Measurements from ENCODE around the gene RPP25L. TPM values are rescaled to one million over a fixed set of nuclear protein-coding genes. Genes with fewer than 3 reads are reported as not detected.

RPP25L gene
- total RNA-seq, 2 donors from 2014 or later: 36.4 to 40.7 TPM

Other genes with a start within 250 kb of the RPP25L start
- 10 to 100 TPM; 65.2 to 72.3 TPM for gene MYORG, start 235.2 kb downstream of the RPP25L start, total RNA-seq
- gene FAM219A, start 153.5 kb downstream of the RPP25L start, total RNA-seq: 1 to 10 TPM; 6.8 to 7.2 TPM
- not detected for gene DNAI1, start 153.3 kb downstream of the RPP25L start, total RNA-seq
- gene ENHO, start 89.1 kb downstream of the RPP25L start, total RNA-seq: 1 to 10 TPM in 1 of 2 donors, under 1 TPM in 1; 0.89 to 2.3 TPM
- gene CNTFR, start 22.4 kb downstream of the RPP25L start, total RNA-seq: 10 to 100 TPM in 1 of 2 donors, 1 to 10 TPM in 1; 6.4 to 13.1 TPM
- 10 to 100 TPM; 53.7 to 59.4 TPM for gene DCTN3, start 8.4 kb upstream of the RPP25L start, total RNA-seq
- gene ARID3C, start 17.0 kb upstream of the RPP25L start, total RNA-seq: not detected
- 10 to 100 TPM; 47.7 to 58.4 TPM for gene SIGMAR1, start 25.7 kb upstream of the RPP25L start, total RNA-seq
- 10 to 100 TPM; 49.6 to 50.5 TPM for gene GALT, start 34.6 kb upstream of the RPP25L start, total RNA-seq
- gene IL11RA, start 40.1 kb upstream of the RPP25L start, total RNA-seq: 10 to 100 TPM; 18.6 to 22.4 TPM
- not detected for gene CCL27, start 50.6 kb upstream of the RPP25L start, total RNA-seq
- 1 to 10 TPM in 1 of 2 donors, not detected in 1; 2.6 TPM for gene CCL19, start 79.2 kb upstream of the RPP25L start, total RNA-seq
- gene CCL21, start 98.0 kb upstream of the RPP25L start, total RNA-seq: 10 to 100 TPM; 27.0 to 27.5 TPM